ENCODE measurements around the gene ATXN3.

The ATXN3 gene

GRCh38 chr14:92009604-92010003, 96.8 kb downstream of the ATXN3 start:
- H3K36me3 ChIP-seq (ENCODE audit: insufficient read depth, low read length), result peaks cover 33% of the 10 kb centered on the region
- no peak overlapping the region for H2AFZ ChIP-seq (ENCODE audit: low read length, unreplicated experiment)

More at GRCh38 chr14:92009604-92010003, 96.8 kb downstream of the ATXN3 start:
- H3K27ac ChIP-seq (ENCODE audit: low read depth, low read length), result no peak overlapping the region
- H3K27me3 ChIP-seq (ENCODE audit: insufficient read depth, low read length), result no peaks in the 10 kb centered on the region
- no peaks in the 10 kb centered on the region for H3K4me1 ChIP-seq (ENCODE audit: control insufficient read depth, insufficient read depth, low read length, unreplicated experiment)
- no peak overlapping the region for H3K4me3 ChIP-seq (ENCODE audit: low read depth, low read length)
- H3K79me2 ChIP-seq (ENCODE audit: control insufficient read depth, insufficient read depth, low read length, unreplicated experiment), result no peaks in the 10 kb centered on the region
